Skeletal muscle cell (primary cell): ENCODE data around the gene GSTA3.
"Not testable (repeated sequence)": the region's sequence is repeated elsewhere in the genome, so short reads cannot be mapped to it uniquely, and the experiment has no call there.

ENCODE experiments used
- DNase-seq: peaks from one replicate; pipeline ENCODE4 v3.0.0-alpha.2; 2010; ENCODE audit warnings: low read depth
- H3K4me3 ChIP-seq: 2 replicates; pipeline ENCODE4 v1.5.1; 2011; ENCODE audit warnings: low read depth, mild to moderate bottlenecking, control low read depth, low read length, moderate library complexity

Gene GSTA3

GRCh38 chr6:52909531-52909930, at the start of gene GSTA3:
Gene GSTA3, minus strand, starts transcription at chr6:52909698. Its CDS starts 3,864 bp downstream, at chr6:52905834.
- no peak within 1 kb of the TSS for H3K4me3 ChIP-seq
- no peak for DNase-seq

GRCh38 chr6:52958546-52959255, 49.2 kb upstream of the GSTA3 start:
- no peak for DNase-seq
- no peak overlapping the region for H3K4me3 ChIP-seq

- DNase-seq: no peak
- H3K4me3 ChIP-seq: no peak overlapping the region
These were observed 46.4 kb upstream of the GSTA3 start for GRCh38 chr6:52955871-52956270.

GRCh38 chr6:52953911-52954839, 44.7 kb upstream of the GSTA3 start:
- DNase-seq: peak; percentile 19
- H3K4me3 ChIP-seq: no peak overlapping the region

GRCh38 chr6:52946306-52946705, 36.8 kb upstream of the GSTA3 start:
- H3K4me3 ChIP-seq: no peak overlapping the region
- DNase-seq: no peak

GRCh38 chr6:52942821-52943220, 33.3 kb upstream of the GSTA3 start:
- H3K4me3 ChIP-seq, DNase-seq: not testable (repeated sequence)

- no peak for DNase-seq
- no peak overlapping the region for H3K4me3 ChIP-seq
These were observed 32.7 kb upstream of the GSTA3 start for GRCh38 chr6:52942221-52942620.

- H3K4me3 ChIP-seq: no peak overlapping the region
- DNase-seq: no peak
These were observed 28.4 kb upstream of the GSTA3 start for GRCh38 chr6:52937908-52938307.

- H3K4me3 ChIP-seq: no peak overlapping the region
- no peak for DNase-seq
These were observed 24.3 kb upstream of the GSTA3 start for GRCh38 chr6:52933778-52934177.

GRCh38 chr6:52931351-52931750, 21.9 kb upstream of the GSTA3 start:
- H3K4me3 ChIP-seq: no peak overlapping the region
- no peak for DNase-seq

- peak; percentile 86 for DNase-seq
- H3K4me3 ChIP-seq: no peak overlapping the region
These were observed 20.0 kb upstream of the GSTA3 start for GRCh38 chr6:52929321-52930164.

- H3K4me3 ChIP-seq: no peak overlapping the region
- no peak for DNase-seq
These were observed 18.0 kb upstream of the GSTA3 start for GRCh38 chr6:52927451-52927850.

GRCh38 chr6:52925919-52926792, 16.7 kb upstream of the GSTA3 start:
- DNase-seq: no peak
- H3K4me3 ChIP-seq: no peak overlapping the region

GRCh38 chr6:52925042-52925441, 15.5 kb upstream of the GSTA3 start:
- no peak overlapping the region for H3K4me3 ChIP-seq
- no peak for DNase-seq

GRCh38 chr6:52923689-52924088, 14.2 kb upstream of the GSTA3 start:
- H3K4me3 ChIP-seq, DNase-seq: not testable (repeated sequence)

GRCh38 chr6:52922161-52922560, 12.7 kb upstream of the GSTA3 start:
- no peak for DNase-seq
- no peak overlapping the region for H3K4me3 ChIP-seq

- no peak overlapping the region for H3K4me3 ChIP-seq
- no peak for DNase-seq
These were observed 12.2 kb upstream of the GSTA3 start for GRCh38 chr6:52921743-52922142.

GRCh38 chr6:52919511-52919910, 10.0 kb upstream of the GSTA3 start:
- H3K4me3 ChIP-seq, DNase-seq: not testable (repeated sequence)

GRCh38 chr6:52918771-52919170, 9.3 kb upstream of the GSTA3 start:
- DNase-seq, H3K4me3 ChIP-seq: not testable (repeated sequence)
